ENCODE measurements around the gene JAML. TPM values are rescaled to one million over a fixed set of nuclear protein-coding genes. Genes with fewer than 3 reads are reported as not detected.
A peak's percentile ranks its signal among the peaks of the same experiment; 100 is the strongest.

The JAML gene
- total RNA-seq, 6 experiments from 2014 or later: 1.5 to 9.1 (median 3.2) TPM

- Histone ChIP-seq H3K36me3 (no peaks in the 10 kb centered on the region), H3K4me1 (peaks cover 0 to 31% (median 10%) of the 10 kb centered on the region in 4 donors), H3K4me3 (no peak overlapping the region), H3K9me3 (no peaks in the 10 kb centered on the region), H3K27me3 (no peaks in the 10 kb centered on the region), H3K27ac (no peak overlapping the region)
- ATAC-seq (no peak), DNase-seq (no peak)
- intact Hi-C loops (cut with DNase I): no loop called here
- 87% methylated on average over 2 of the region's 2 CpGs for WGBS (ENCODE audit: insufficient coverage, low coverage, low lambda C conversion rate, missing lambda C conversion rate)
- no peak for TF ChIP-seq CTCF (IDR thresholded peaks at IDR 0.05)
- TF ChIP-seq POLR2A (IDR thresholded peaks at IDR 0.05): no peak
These were observed 17.7 kb downstream of the JAML start for GRCh38 chr11:118207079-118207478.

- H3K27ac ChIP-seq: no peak overlapping the region
- no peak for DNase-seq
These were observed 18.3 kb downstream of the JAML start for GRCh38 chr11:118206391-118207031.

GRCh38 chr11:118205606-118206378 lies 19.0 kb downstream of the JAML start:
- Histone ChIP-seq H3K4me1 (peaks cover 0 to 28% (median 10%) of the 10 kb centered on the region in 4 donors), H3K4me3 (no peak overlapping the region), H3K9me3 (no peaks in the 10 kb centered on the region), H3K27me3 (no peaks in the 10 kb centered on the region), H3K27ac (no peak overlapping the region), H3K36me3 (no peaks in the 10 kb centered on the region)
- intact Hi-C loops (cut with DNase I): no loop called here
- TF ChIP-seq CTCF (IDR thresholded peaks at IDR 0.05) (no peak), POLR2A (IDR thresholded peaks at IDR 0.05) (no peak)
- ATAC-seq (peak in 2 of 4 donors; percentile 11 to 16), DNase-seq (no peak)
- WGBS (ENCODE audit: insufficient coverage, low coverage, low lambda C conversion rate, missing lambda C conversion rate): 88% methylated on average over 8 of the region's 9 CpGs

More at GRCh38 chr11:118206391-118207031, 18.3 kb downstream of the JAML start:
- no peaks in the 10 kb centered on the region for H3K9me3 ChIP-seq
- 44% methylated on average over 1 of the region's 1 CpG for WGBS (ENCODE audit: insufficient coverage, low coverage, low lambda C conversion rate, missing lambda C conversion rate)
- peaks cover 0 to 31% (median 10%) of the 10 kb centered on the region in 4 donors for H3K4me1 ChIP-seq
- peak in 1 of 4 donors; percentile 2 for ATAC-seq
- H3K4me3 ChIP-seq: no peak overlapping the region
- H3K27me3 ChIP-seq: no peaks in the 10 kb centered on the region
- intact Hi-C loops (cut with DNase I): no loop called here
- TF ChIP-seq POLR2A (IDR thresholded peaks at IDR 0.05) (no peak), CTCF (IDR thresholded peaks at IDR 0.05) (no peak)
- no peaks in the 10 kb centered on the region for H3K36me3 ChIP-seq

GRCh38 chr11:118202599-118203422 lies 22.0 kb downstream of the JAML start:
- no peak overlapping the region for H3K4me3 ChIP-seq
- intact Hi-C loops (cut with DNase I): no loop called here

More at GRCh38 chr11:118202599-118203422, 22.0 kb downstream of the JAML start:
- peak; percentile 84 to 93 (median 89) for ATAC-seq
- 31% methylated on average over 3 of the region's 7 CpGs for WGBS (ENCODE audit: insufficient coverage, low coverage, low lambda C conversion rate, missing lambda C conversion rate)
- peaks cover 0 to 40% (median 15%) of the 10 kb centered on the region in 4 donors for H3K4me1 ChIP-seq
- H3K36me3 ChIP-seq: no peaks in the 10 kb centered on the region
- no peaks in the 10 kb centered on the region for H3K9me3 ChIP-seq
- peak overlapping the region; percentile 63 to 83 (median 66) for H3K27ac ChIP-seq
- TF ChIP-seq CTCF (IDR thresholded peaks at IDR 0.05) (no peak), POLR2A (IDR thresholded peaks at IDR 0.05) (peak; percentile 31)
- peak; percentile 83 to 93 (median 89) for DNase-seq
- H3K27me3 ChIP-seq: no peaks in the 10 kb centered on the region
